Sciatic nerve (tissue), 2 donors: ENCODE measurements around the gene DPPA4. TPM values are rescaled to one million over a fixed set of nuclear protein-coding genes. Genes with fewer than 3 reads are reported as not detected.

Experiments
- ATAC-seq: fragments of 200-7000 bp; cut with Tn5 transposase; one replicate; pipeline ENCODE4 v1.9.1; 2020; ENCODE audit warnings: mild to moderate bottlenecking, moderate library complexity
- DNase-seq: peaks from one replicate; pipeline ENCODE4 v3.0.0-alpha.2; 2020; ENCODE audit warnings: low spot score
- intact Hi-C: fragments of 100-400 bp; cut with DNase I; formaldehyde crosslinking; loops from one replicate; pipeline ENCODE4 v1.14.2; 2022
- total RNA-seq: library from RNA; stranded (reverse); fragmentation: NEBNext Ultra II Directional; extraction: Animal tissue kit (Norgen Biotek cat#: 25700); gene quantifications from one replicate; pipeline ENCODE4 v1.2.1, GENCODE V29; 2021
- donor health status: DM: no; HTN: no; CAD: no.
- donor health status: DM: no; HTN: no; CAD: no.

Gene DPPA4
- total RNA-seq, 1 donor from 2014 or later: not detected

- intact Hi-C loops: no loop called here
- DNase-seq: no peak
- ATAC-seq: no peak
Measured at GRCh38 chr3:109339714-109340648, 2.6 kb upstream of the DPPA4 start.

GRCh38 chr3:109339197-109339596, 1.9 kb upstream of the DPPA4 start:
- intact Hi-C loops: no loop called here
- DNase-seq: no peak
- no peak for ATAC-seq

- no peak for DNase-seq
- ATAC-seq: no peak
- intact Hi-C loops: no loop called here
Measured at GRCh38 chr3:109338322-109338721, 976 bp upstream of the DPPA4 start.

DNA sequence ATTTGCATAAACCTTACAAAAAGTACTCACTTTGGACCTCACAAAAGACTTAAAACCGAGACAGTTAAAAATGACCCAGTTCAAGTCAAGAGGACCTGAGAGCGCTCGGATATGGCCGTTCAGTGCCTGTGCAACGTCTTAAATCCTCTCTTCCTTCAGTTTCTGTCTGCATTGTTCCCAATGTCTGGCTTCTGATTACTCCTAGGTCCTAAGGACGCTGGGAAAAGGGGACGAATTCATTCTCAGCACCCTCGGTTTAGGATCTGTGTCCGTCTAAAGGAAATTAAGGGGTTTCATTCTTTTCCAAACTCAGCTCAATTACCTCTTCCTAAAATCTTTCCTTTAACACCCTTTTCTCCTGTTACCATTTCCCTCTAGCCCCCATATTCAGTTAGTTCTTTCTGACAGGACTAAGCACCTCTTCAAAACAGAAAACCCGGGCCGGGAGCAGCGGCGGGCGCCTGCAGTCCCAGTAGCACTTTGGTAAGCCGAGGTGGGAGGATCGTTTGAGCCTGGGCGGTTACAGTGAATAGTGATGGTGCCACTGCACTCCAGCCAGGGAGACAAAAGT, 970 bp downstream of the DPPA4 start:
- intact Hi-C loops: no loop called here
- DNase-seq (peak; percentile 59), ATAC-seq (peak; percentile 59)

DNA sequence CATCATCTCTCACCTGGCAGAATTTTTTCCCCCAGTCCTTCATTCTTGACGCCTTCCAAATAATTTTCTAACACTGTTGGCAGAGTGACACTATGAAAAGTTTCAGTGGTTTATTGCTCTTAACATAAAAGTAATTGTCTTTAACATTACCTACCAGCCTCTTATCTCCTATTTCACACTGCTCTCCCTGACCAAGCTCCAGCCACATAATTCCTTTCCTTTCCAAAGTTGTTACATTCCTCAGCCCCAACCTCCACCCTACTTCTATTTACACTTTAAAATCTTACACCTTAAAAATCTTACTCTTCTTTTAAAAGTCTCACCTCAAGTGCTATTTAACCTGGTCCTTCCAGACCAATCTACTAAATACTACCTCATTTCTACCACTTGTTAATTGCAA, 2.8 kb downstream of the DPPA4 start:
- intact Hi-C loops: no loop called here
- no peak for DNase-seq
- no peak for ATAC-seq

- DNase-seq: no peak
- intact Hi-C loops: no loop called here
- no peak for ATAC-seq
Measured at GRCh38 chr3:109331692-109332091, 5.7 kb downstream of the DPPA4 start.

- intact Hi-C loops: no loop called here
- ATAC-seq (no peak), DNase-seq (no peak)
Measured at GRCh38 chr3:109330405-109330804, 6.9 kb downstream of the DPPA4 start.

DNA sequence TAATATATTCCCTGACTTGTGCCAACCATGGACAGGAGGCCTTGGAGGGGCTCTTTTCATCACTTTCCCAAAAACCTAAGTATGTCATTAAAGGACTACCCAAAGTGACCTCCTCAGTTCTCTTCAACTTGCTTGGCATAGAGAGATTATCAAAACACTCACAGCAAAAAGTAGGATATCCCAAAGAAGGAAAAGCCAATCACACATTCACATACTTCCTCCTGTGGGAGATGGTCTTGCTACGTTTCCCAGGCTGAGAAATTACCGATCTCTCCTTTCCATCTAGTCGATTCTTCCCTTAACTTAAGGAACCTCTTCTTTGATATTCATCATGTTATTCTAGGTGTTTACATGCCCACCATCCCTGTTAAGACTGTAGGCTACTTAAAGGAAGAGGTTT, 9.1 kb downstream of the DPPA4 start:
- intact Hi-C loops: no loop called here
- DNase-seq (no peak), ATAC-seq (no peak)

DNA sequence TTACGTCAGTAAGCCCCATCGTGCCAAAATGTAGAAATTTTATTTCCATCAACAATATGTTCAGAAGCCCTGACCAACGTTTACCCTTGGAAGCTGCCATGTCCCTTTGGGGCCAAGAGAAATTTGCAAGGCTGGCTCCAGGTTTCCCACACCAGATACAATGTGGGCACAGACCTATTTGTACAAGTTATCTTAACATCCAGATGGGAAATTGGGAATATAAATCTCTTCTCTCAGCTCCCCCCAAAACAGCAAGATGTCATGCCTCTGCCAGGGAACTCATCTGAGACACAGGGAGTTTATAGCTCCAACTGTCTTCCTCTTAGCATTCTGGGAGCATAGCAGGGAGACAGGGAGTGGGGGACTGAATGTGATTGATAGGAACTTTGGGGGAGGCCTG, 11.7 kb downstream of the DPPA4 start:
- ATAC-seq: no peak
- intact Hi-C loops: no loop called here

DNA sequence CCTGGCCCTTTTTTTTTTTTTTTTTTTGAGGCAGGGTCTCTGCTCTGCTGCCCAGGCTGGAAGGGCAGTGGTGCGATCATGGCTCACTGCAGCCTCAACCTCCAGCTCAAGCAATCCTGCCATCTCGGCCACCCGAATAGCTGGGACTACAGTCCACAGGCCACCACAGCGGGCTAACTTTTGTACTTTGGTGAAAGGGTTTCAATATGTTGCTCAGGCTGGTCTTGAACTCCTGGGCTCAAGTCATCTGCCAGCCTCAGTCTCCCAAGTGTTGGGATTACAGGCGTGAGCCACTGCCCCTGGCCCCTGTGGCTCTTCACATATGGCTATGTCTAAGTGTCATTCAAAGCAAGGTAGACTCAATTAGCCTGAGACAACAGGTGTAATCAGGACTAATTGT, 12.2 kb downstream of the DPPA4 start:
- intact Hi-C loops: no loop called here
- no peak for ATAC-seq
- DNase-seq: no peak

More for the DNA sequence above, 11.7 kb downstream of the DPPA4 start:
- no peak for DNase-seq

DNA sequence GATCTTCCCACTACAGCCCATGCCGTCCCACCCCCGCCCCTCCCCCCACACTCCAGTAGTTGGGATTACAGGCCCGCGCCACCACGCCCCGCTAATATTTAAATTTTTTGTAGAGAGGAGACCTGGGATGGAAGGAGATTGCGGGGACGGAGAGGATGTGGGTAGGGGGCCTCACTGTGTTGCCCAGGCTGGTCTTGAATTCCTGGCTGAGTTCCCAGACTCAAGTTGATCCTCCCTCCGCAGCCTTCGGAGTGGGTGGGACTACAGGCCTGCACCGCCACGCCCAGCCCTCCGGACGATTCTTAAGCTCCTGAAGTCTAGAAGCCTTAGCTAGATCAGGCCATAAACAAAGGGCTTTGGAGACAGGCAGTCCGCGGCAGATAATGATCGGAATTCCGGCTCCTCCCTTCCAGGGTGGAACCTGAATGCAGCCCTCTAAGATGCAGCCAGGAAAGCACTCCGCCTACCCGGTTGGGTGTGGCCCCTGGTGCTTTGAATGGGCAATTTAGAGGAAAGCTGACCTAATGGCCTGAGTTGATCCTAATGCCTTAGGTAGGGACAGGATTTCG, 21.1 kb downstream of the DPPA4 start, which contains the start of gene DPPA2:
TSS of gene DPPA2 (minus strand) at position 356 of the 569 bp plus-strand sequence. CDS start 1,975 bp downstream, outside the sequence.
- no peak for ATAC-seq
- intact Hi-C loops: no loop called here
- no peak for DNase-seq

DNA sequence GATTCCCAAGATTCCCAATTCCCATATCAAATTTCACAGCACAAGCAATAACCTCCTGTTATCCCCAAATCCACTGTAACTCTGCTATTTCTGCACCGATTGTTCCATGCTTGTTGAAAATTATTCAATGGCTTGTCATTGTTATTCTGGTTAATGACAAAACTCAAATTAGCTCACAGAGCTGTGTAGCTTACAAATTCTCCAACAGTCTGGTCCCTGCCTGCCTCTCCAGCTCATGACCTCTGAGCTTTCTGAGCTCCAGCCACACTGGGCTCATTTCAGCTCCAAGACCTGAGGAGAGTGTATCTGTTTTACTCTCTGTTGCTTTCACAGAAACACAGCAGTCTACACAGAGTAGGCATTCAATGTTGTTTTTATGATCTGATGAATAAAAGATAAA, 24.3 kb downstream of the DPPA4 start:
- no peak for DNase-seq
- intact Hi-C loops: no loop called here
- no peak for ATAC-seq

- DNase-seq (no peak), ATAC-seq (no peak)
- intact Hi-C loops: loop anchor here (5.0 kb wide), 1 partner anchor 1095 kb away; no protein-coding TSS in a partner anchor
Measured at GRCh38 chr3:109297496-109297895, 39.9 kb downstream of the DPPA4 start.

DNA sequence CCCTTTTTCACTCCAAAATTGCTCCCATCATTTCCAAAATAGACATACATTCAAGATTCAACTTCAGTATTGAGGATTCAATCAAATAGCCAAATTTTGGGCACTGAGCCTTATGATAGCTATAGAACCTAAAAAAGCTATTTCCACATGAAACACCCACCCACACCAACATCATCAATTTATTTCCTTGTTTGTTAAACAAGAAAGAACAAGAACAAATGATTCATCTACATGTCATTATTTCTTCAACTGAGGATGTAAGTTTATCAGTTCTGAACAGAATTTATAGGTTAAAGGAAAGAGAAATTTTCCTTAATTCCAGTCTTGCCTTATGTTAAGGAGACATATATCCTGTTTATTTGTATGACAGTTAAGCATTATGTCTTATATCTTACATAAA, 53.3 kb downstream of the DPPA4 start:
- ATAC-seq (no peak), DNase-seq (no peak)
- intact Hi-C loops: no loop called here

DNA sequence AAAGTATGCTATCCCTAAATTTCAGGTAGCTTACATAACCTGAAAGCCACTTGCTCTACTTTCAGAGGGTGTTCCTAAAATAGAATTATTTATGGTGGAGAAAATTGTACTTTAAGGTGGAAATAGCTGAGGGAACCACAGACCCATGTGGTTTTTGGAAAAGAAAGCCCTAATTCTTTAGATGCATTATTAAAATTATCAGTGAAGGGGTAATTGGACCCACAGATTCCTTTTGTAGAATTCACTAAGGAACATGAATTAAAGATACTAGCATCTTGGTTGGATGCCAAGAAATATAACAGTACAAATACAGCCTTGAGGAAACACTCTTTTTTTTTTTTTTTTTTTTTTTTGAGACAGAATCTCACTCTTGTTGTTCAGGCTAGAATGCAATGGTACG, 58.8 kb downstream of the DPPA4 start:
- ATAC-seq (no peak), DNase-seq (no peak)
- intact Hi-C loops: no loop called here

DNA sequence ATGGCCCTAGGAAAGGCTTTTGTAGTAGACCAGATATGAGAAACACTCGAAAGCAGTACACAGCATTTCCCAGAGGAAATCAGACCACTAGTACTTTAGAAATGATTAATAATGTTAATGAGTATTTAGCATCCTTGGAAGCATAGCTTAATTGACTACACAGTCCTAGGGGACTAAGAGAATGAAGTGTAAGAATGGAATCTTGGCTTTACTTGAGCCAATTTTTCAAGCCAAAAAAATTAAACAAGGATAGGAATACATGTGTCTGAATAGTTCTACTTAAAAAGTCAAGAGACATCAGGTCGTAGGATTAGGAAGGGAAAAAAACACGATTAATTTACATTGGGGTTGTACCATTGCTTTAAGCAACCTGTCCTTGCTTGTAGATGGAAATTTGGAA, 59.2 kb downstream of the DPPA4 start:
- intact Hi-C loops: no loop called here
- ATAC-seq (no peak), DNase-seq (no peak)
